Left ventricle myocardium superior (tissue), 1 donor: ENCODE measurements around the gene SMIM29. TPM values are rescaled to one million over a fixed set of nuclear protein-coding genes. Genes with fewer than 3 reads are reported as not detected.

Source experiments
- ATAC-seq: fragments of 200-7000 bp; cut with Tn5 transposase; one replicate; pipeline ENCODE4 v1.9.1; 2020; ENCODE audit warnings: mild to moderate bottlenecking, moderate library complexity
- DNase-seq: peaks from one replicate; pipeline ENCODE4 v3.0.0-alpha.2; 2020
- intact Hi-C: fragments of 100-400 bp; cut with micrococcal nuclease; formaldehyde crosslinking; loops from one replicate; pipeline ENCODE4 v1.11.0; 2022
- long read RNA-seq: library from polyadenylated mRNA; unstranded; transcript quantifications from one replicate; pipeline ENCODE4 v2.0.0, GENCODE V29; 2021
- total RNA-seq: library from RNA; stranded (reverse); fragmentation: NEBNext Ultra II Directional; extraction: Animal tissue kit (Norgen Biotek cat#: 25700); gene quantifications from one replicate; pipeline ENCODE4 v1.2.1, GENCODE V29; 2021
- donor health status: DM: no; HTN: yes; CAD: no; lungs with severe emphysema.

The SMIM29 gene
- total RNA-seq, result 19.7 TPM
- long read RNA-seq, transcript SMIM29-205 (5 exons, 1,297 nt), result major isoform, 20 of 31 reads
- long read RNA-seq, transcript SMIM29-208 (5 exons, 1,186 nt), result minor isoform, 6 of 31 reads
- long read RNA-seq, partial matches to known transcripts, result 2 of 31 reads
- long read RNA-seq, other reads (novel, unspliced or antisense), result 1 of 31 reads

- intact Hi-C loops, result no loop called here
- peak; percentile 98 for DNase-seq
- peak; percentile 95 for ATAC-seq
Observed at GRCh38 chr6:34248727-34249468, at the start of gene SMIM29. SMIM29 (minus strand) TSS chr6:34249006; CDS start chr6:34247791, 1,215 bp downstream.

GRCh38 chr6:34295721-34296120 lies 46.9 kb upstream of the SMIM29 start:
- no peak for DNase-seq
- no peak for ATAC-seq
- intact Hi-C loops, result no loop called here

- intact Hi-C loops, result no loop called here
- DNase-seq (no peak), ATAC-seq (no peak)
Observed at GRCh38 chr6:34292954-34293353, 44.1 kb upstream of the SMIM29 start.

GRCh38 chr6:34289137-34289536 lies 40.3 kb upstream of the SMIM29 start:
- intact Hi-C loops, result no loop called here
- ATAC-seq (no peak), DNase-seq (no peak)

- intact Hi-C loops, result no loop called here
- DNase-seq (no peak), ATAC-seq (no peak)
Observed at GRCh38 chr6:34288581-34288980, 39.8 kb upstream of the SMIM29 start.

- DNase-seq (no peak), ATAC-seq (no peak)
- intact Hi-C loops, result no loop called here
Observed at GRCh38 chr6:34285448-34286164, 36.8 kb upstream of the SMIM29 start.

GRCh38 chr6:34284563-34285447 lies 36.0 kb upstream of the SMIM29 start:
- peak; percentile 69 for DNase-seq
- intact Hi-C loops, result no loop called here
- ATAC-seq, result peak; percentile 86

- no peak for ATAC-seq
- no peak for DNase-seq
- intact Hi-C loops, result no loop called here
Observed at GRCh38 chr6:34281702-34282334, 33.0 kb upstream of the SMIM29 start.

GRCh38 chr6:34280216-34280615 lies 31.4 kb upstream of the SMIM29 start:
- intact Hi-C loops, result no loop called here
- no peak for ATAC-seq
- no peak for DNase-seq

GRCh38 chr6:34278833-34279232 lies 30.0 kb upstream of the SMIM29 start:
- intact Hi-C loops, result no loop called here
- DNase-seq, result no peak
- ATAC-seq, result no peak

GRCh38 chr6:34277763-34278112 lies 28.9 kb upstream of the SMIM29 start:
- intact Hi-C loops, result no loop called here
- ATAC-seq (no peak), DNase-seq (no peak)

GRCh38 chr6:34276881-34277762 lies 28.3 kb upstream of the SMIM29 start:
- ATAC-seq, result peak; percentile 88
- peak; percentile 51 for DNase-seq
- intact Hi-C loops, result no loop called here

GRCh38 chr6:34276191-34276590 lies 27.4 kb upstream of the SMIM29 start:
- ATAC-seq, result peak; percentile 9
- DNase-seq, result no peak
- intact Hi-C loops, result no loop called here

GRCh38 chr6:34275128-34275804 lies 26.5 kb upstream of the SMIM29 start:
- DNase-seq (no peak), ATAC-seq (no peak)
- intact Hi-C loops, result no loop called here

- intact Hi-C loops, result no loop called here
- no peak for DNase-seq
- no peak for ATAC-seq
Observed at GRCh38 chr6:34274129-34274528, 25.3 kb upstream of the SMIM29 start.

- ATAC-seq (peak; percentile 67), DNase-seq (peak; percentile 60)
- intact Hi-C loops, result no loop called here
Observed at GRCh38 chr6:34273242-34273805, 24.5 kb upstream of the SMIM29 start.
